BLaER1 treated with 17β-estradiol and CSF1 and Interleukin-3, amounts not matched to agents 10 nM and 100 nM (cell line): ENCODE measurements around the gene RNF144A.

ENCODE experiments used
- H3K27ac ChIP-seq, 11 experiments: shearing (Covaris generic); formaldehyde crosslinking; 2 replicates each; pipeline ENCODE4 v1.8.1; 2022
- H3K27me3 ChIP-seq, 11 experiments: shearing (Covaris generic); formaldehyde crosslinking; 2 replicates each; pipeline ENCODE4 v1.8.1; 2022
- H3K36me3 ChIP-seq, 11 experiments: shearing (Covaris generic); formaldehyde crosslinking; 2 replicates each; pipeline ENCODE4 v1.8.1; 2022
- H3K4me1 ChIP-seq, 10 experiments: shearing (Covaris generic); formaldehyde crosslinking; 2 replicates each; pipeline ENCODE4 v1.8.1; 2022
- H3K4me2 ChIP-seq, 11 experiments: shearing (Covaris generic); formaldehyde crosslinking; 2 replicates each; pipeline ENCODE4 v1.8.1; 2022
- H3K4me3 ChIP-seq, 10 experiments: shearing (Covaris generic); formaldehyde crosslinking; 2 replicates each; pipeline ENCODE4 v1.8.1; 2022
- H3K9ac ChIP-seq, 11 experiments: shearing (Covaris generic); formaldehyde crosslinking; 2 replicates each; pipeline ENCODE4 v1.8.1; 2022
- H3K9me3 ChIP-seq, 11 experiments: shearing (Covaris generic); formaldehyde crosslinking; replicated peaks in 1 of 11; 2 replicates each; pipeline ENCODE4 v1.8.1; 2022
- H4K20me1 ChIP-seq, 11 experiments: shearing (Covaris generic); formaldehyde crosslinking; 2 replicates each; pipeline ENCODE4 v1.8.1; 2022
- Cebpa-rat ChIP-seq, 11 experiments: shearing (Covaris generic); IDR thresholded peaks; 2 replicates each; pipeline ENCODE4 v1.8.1; 2022

The RNF144A gene

DNA sequence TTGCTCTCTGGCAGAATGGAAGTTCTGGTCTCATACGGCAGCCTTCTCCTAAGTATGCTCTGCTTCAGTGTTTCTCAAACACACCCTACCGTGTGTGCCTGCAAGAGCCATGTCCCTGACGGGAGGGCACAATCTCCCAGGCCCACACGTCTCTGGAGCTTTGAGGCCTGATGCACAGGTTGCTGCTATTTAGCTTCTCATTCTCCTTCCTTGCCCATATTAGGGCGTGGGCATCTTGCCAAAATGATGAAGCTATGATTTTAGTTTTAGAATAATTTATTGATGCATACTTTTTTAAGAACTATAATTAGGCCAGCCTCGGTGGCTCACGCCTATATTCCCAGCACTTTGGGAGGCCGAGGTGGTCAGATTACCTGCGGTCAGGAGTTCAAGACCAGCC lies 107.9 kb downstream of the RNF144A start:
- H3K27ac ChIP-seq = no peak overlapping the region

DNA sequence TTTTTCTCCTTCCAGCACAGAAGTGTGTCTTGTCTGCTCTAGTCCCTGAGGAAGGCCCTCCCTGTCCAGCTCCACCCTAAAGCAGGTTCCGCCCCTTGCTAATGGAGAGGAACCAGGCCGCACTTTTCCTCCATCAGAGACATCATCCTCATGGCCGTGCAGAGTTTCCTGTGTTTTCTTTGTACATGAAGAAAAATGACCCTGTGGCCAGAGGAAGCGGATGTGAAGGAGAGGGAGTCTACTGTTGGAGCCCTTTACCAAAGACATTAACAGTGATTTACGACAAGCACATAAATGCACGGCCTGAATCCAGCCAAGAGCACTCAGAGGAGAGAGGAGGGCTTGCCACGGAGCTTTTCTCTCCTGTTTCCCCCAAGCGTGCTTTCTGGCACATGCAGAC lies 109.5 kb downstream of the RNF144A start:
- H3K4me1 ChIP-seq = peaks cover 12 to 65% (median 51%) of the 10 kb centered on the region in 10 experiments
- peak overlapping the region in 10 of 11 experiments; percentile 2 to 49 (median 30); a peak in 16 of 22 replicates for H3K4me2 ChIP-seq
- H3K27me3 ChIP-seq = no peaks in the 10 kb centered on the region
- no peak overlapping the region for H3K27ac ChIP-seq
- H4K20me1 ChIP-seq = no peaks in the 10 kb centered on the region
- H3K9ac ChIP-seq = no peak overlapping the region
- H3K9me3 ChIP-seq = no peaks in the 10 kb centered on the region
- no peak for TF ChIP-seq Cebpa-rat (IDR thresholded peaks at IDR 0.05)
- H3K4me3 ChIP-seq = no peak overlapping the region
- H3K36me3 ChIP-seq = peaks cover 0 to 54% (median 16%) of the 10 kb centered on the region in 11 experiments; a peak in 13 of 22 replicates

More for the DNA sequence above, 107.9 kb downstream of the RNF144A start:
- no peaks in the 10 kb centered on the region for H4K20me1 ChIP-seq
- no peak overlapping the region for H3K4me2 ChIP-seq
- no peak for TF ChIP-seq Cebpa-rat (IDR thresholded peaks at IDR 0.05)
- peaks cover 0 to 53% (median 11%) of the 10 kb centered on the region in 11 experiments; a peak in 14 of 22 replicates for H3K36me3 ChIP-seq
- H3K27me3 ChIP-seq = no peaks in the 10 kb centered on the region
- H3K4me3 ChIP-seq = no peak overlapping the region
- no peak overlapping the region for H3K9ac ChIP-seq
- peaks cover 12 to 80% (median 62%) of the 10 kb centered on the region in 10 experiments for H3K4me1 ChIP-seq
- H3K9me3 ChIP-seq = no peaks in the 10 kb centered on the region

DNA sequence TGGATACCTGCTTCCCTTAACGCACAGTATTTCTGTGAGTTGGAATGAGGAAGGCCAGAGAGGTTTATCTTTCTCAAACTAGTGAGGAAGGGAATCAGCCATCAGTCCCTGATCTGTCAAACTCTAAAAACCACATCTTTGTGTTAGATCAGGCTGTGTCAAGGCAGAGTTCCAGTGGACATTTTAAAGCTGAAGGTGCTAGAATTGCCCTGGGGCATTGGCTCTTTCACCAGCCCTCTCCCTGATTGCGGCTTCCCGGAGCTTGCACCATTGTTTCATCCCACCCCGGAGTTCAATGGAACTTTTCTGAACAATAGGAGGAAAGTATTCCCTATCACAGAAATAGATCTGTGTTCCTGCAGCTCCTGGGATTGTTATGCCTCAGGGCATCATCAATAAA lies 110.2 kb downstream of the RNF144A start:
- TF ChIP-seq Cebpa-rat (IDR thresholded peaks at IDR 0.05) = no peak

DNA sequence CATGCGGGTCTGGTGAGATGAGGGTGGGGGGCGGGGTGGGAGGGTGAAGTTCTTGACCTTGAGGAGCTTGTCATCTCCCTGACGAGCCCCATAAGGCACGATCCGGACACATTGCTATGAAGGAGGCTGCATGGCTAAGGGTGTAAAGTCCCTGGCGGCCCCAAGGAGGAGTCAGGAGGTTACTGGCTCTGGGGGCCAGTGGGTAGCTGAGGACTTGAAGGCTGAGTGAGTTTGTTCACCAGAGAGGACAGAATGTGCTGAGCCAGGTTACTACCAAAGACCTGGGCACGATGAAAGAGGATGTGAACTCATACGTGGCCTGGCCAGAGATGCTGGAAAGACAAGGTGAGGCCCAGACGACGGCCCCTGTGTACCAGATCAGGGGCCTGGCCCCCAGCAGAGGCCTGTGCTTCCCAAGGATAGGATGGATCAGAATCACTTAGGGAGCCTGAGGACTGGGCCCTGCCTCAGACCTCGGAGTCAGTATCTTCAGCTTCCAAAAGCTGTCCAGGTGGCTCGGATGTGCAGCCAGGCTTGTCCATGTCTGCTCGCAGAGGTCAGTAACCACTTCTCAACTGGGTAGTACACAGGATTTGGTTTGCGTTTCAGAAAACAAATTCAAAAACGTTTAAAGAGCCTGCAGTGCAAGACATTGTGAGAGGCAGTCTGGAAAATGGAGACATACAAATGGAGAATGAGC lies 110.9 kb downstream of the RNF144A start:
- no peak for TF ChIP-seq Cebpa-rat (IDR thresholded peaks at IDR 0.05)
- H3K27me3 ChIP-seq = no peaks in the 10 kb centered on the region
- H3K4me3 ChIP-seq = no peak overlapping the region
- H3K4me1 ChIP-seq = peaks cover 12 to 53% (median 43%) of the 10 kb centered on the region in 10 experiments
- no peaks in the 10 kb centered on the region for H4K20me1 ChIP-seq
- H3K9me3 ChIP-seq = no peaks in the 10 kb centered on the region
- H3K27ac ChIP-seq = peak overlapping the region in 1 of 11 experiments; percentile 17; a peak in 1 of 22 replicates
- H3K9ac ChIP-seq = 0 out of 22 replicates have a peak overlapping the region, but pooled peaks of 1 of the 11 experiments have one; percentile 18
- peak overlapping the region in 10 of 11 experiments; percentile 39 to 79 (median 68); a peak in 19 of 22 replicates for H3K4me2 ChIP-seq
- peaks cover 0 to 60% (median 24%) of the 10 kb centered on the region in 11 experiments; a peak in 13 of 22 replicates for H3K36me3 ChIP-seq

More for the DNA sequence above, 110.2 kb downstream of the RNF144A start:
- no peaks in the 10 kb centered on the region for H3K9me3 ChIP-seq
- H4K20me1 ChIP-seq = no peaks in the 10 kb centered on the region
- H3K4me2 ChIP-seq = peak overlapping the region in 9 of 11 experiments; percentile 2 to 49 (median 37); a peak in 14 of 22 replicates
- no peak overlapping the region for H3K4me3 ChIP-seq
- no peaks in the 10 kb centered on the region for H3K27me3 ChIP-seq
- H3K36me3 ChIP-seq = peaks cover 0 to 57% (median 18%) of the 10 kb centered on the region in 11 experiments; a peak in 13 of 22 replicates
- no peak overlapping the region for H3K27ac ChIP-seq
- H3K9ac ChIP-seq = no peak overlapping the region
- H3K4me1 ChIP-seq = peaks cover 12 to 60% (median 49%) of the 10 kb centered on the region in 10 experiments

DNA sequence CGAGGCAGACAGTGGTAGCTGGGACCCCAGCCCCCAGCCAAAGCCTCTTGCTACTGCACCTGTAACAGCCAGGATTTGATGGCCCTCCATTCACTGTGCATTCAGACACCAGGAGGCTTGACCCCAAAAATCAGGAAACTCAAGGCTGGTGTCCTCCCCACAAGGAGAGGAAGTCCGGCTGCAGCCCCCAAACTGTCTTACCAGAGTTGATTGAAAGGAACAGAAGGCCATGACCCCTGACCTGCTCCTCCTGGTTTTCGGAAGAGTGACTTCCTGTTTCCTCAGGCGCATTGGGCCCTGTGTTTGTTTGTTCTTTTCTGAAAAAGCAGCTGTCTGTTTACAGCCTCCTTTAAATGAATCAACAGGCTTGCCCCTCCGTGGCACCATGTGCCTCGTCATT lies 111.6 kb downstream of the RNF144A start:
- H3K4me2 ChIP-seq = peak overlapping the region; percentile 39 to 79 (median 66)
- H3K27ac ChIP-seq = peak overlapping the region in 6 of 11 experiments; percentile 14 to 41 (median 30); a peak in 9 of 22 replicates
- peaks cover 0 to 60% (median 32%) of the 10 kb centered on the region in 11 experiments; a peak in 13 of 22 replicates for H3K36me3 ChIP-seq
- H3K4me1 ChIP-seq = peaks cover 12 to 48% (median 42%) of the 10 kb centered on the region in 10 experiments
- H3K9ac ChIP-seq = no peak overlapping the region
- no peak for TF ChIP-seq Cebpa-rat (IDR thresholded peaks at IDR 0.05)
- H3K9me3 ChIP-seq = no peaks in the 10 kb centered on the region
- H4K20me1 ChIP-seq = no peaks in the 10 kb centered on the region
- no peak overlapping the region for H3K4me3 ChIP-seq
- no peaks in the 10 kb centered on the region for H3K27me3 ChIP-seq

DNA sequence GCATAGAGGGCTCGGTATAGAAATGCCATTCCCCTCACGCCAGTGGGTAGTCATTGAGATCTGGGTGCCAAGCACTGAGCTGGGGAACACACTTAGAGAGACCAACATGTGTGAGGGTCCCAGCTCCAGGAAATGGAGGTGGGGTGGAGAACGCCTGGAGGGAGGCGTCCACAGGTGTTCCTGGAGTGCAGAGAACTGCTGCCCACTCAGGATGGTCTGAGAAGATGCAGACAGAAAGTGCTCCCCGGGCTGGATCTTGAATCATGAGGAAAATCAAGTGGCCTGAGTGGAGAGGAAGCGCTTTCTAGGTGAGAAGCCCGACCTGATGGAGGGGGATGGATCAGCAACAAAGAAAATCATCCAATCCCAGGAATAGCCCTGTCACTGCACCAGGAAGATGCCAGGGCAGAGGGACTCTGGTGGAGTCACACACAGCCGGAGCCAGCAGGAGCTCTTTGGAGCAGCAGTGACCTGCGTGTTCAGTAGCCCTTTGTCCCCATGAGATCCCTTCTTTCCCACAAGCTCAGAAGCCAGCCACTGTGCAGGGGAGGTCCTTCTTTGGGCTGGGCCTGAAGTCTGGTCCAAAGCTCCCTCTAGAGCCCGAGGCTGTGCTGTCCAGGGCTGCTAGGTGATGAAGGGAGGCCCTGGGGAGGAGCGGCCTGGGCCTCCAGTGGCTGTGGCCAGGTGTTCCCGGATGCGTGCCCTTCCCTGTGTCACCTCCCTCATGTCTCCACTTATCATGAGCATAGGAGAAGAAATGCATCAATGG lies 112.3 kb downstream of the RNF144A start:
- TF ChIP-seq Cebpa-rat (IDR thresholded peaks at IDR 0.05) = no peak
- H3K4me2 ChIP-seq = peak overlapping the region; percentile 39 to 79 (median 66); a peak in 21 of 22 replicates

DNA sequence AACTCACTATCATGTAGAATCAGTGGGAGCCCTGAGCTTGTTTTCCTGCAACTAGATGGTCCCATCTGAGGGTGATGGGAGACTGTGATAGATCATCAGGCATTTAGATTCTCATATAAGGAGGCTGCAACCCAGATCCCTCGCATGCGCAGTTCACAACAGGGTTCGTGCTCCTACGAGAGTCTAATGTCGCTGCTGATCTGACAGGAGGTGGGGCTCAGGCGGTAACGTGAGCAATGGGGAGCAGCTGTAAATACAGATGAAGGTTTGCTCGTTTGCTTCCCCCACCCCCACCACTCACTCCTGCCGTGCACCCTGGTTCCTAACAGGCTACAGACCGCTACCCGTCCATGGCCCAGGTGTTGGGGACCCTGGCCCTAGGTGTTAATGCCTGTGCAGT lies 113.6 kb downstream of the RNF144A start:
- Histone ChIP-seq H3K9ac (no peak overlapping the region), H3K36me3 (peaks cover 0 to 46% (median 21%) of the 10 kb centered on the region in 11 experiments; a peak in 9 of 22 replicates)

More for the DNA sequence above, 112.3 kb downstream of the RNF144A start:
- H3K9ac ChIP-seq = peak overlapping the region in 1 of 11 experiments; percentile 47; a peak in 1 of 22 replicates
- peaks cover 0 to 57% (median 26%) of the 10 kb centered on the region in 11 experiments; a peak in 13 of 22 replicates for H3K36me3 ChIP-seq
- no peaks in the 10 kb centered on the region for H3K9me3 ChIP-seq
- peaks cover 12 to 48% (median 42%) of the 10 kb centered on the region in 10 experiments for H3K4me1 ChIP-seq
- H3K27me3 ChIP-seq = no peaks in the 10 kb centered on the region
- no peak overlapping the region for H3K4me3 ChIP-seq
- peak overlapping the region in 7 of 11 experiments; percentile 11 to 41 (median 29); a peak in 8 of 22 replicates for H3K27ac ChIP-seq
- no peaks in the 10 kb centered on the region for H4K20me1 ChIP-seq

DNA sequence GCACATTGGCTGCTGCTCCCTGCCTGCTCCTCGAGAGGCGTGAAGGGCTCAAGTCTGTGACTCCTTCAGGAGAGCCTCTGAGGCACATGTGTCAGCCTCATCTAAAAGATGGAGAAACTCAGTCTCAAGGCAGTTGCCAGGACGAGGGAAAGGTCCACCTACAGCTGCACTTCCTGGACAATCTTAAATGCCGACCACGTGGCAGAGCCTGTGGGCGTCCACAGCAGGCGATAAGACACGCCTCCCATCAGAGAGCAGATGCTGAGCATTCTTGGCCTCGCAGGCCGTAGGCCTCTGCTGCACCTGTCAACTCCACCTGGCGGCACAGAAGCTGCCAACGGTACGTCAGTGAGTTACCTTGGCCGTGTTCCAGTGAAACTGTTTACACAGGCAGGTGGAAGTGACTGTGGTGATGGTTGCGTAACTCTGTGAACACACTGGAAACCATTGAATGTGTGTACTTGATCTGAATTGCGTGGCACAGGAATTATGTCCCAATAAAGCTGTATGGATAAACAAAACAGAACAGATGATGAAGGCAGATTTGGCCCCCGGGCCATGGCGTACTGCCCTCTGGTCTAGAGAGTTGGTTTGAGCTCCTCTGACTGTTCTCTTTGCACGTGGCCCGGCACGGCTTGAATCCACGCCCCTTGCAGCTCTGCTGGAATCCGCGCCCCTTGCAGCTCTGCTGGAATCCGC lies 114.5 kb downstream of the RNF144A start:
- peak in 9 of 11 experiments; percentile 15 to 86 (median 55); a peak in 10 of 22 replicates for TF ChIP-seq Cebpa-rat (IDR thresholded peaks at IDR 0.05)
- no peak overlapping the region for H3K4me3 ChIP-seq
- H4K20me1 ChIP-seq = no peaks in the 10 kb centered on the region
- H3K27ac ChIP-seq = peak overlapping the region in 2 of 11 experiments; percentile 28 to 34; a peak in 1 of 22 replicates
- H3K27me3 ChIP-seq = no peaks in the 10 kb centered on the region
- peaks cover 12 to 47% (median 41%) of the 10 kb centered on the region in 10 experiments for H3K4me1 ChIP-seq
- H3K4me2 ChIP-seq = peak overlapping the region in 3 of 11 experiments; percentile 11 to 33 (median 29); a peak in 5 of 22 replicates
- no peaks in the 10 kb centered on the region for H3K9me3 ChIP-seq
- peaks cover 0 to 43% (median 21%) of the 10 kb centered on the region in 11 experiments; a peak in 9 of 22 replicates for H3K36me3 ChIP-seq
- no peak overlapping the region for H3K9ac ChIP-seq

More for the DNA sequence above, 113.6 kb downstream of the RNF144A start:
- no peaks in the 10 kb centered on the region for H3K27me3 ChIP-seq
- no peaks in the 10 kb centered on the region for H3K9me3 ChIP-seq
- H3K4me1 ChIP-seq = peaks cover 12 to 47% (median 42%) of the 10 kb centered on the region in 10 experiments
- no peak for TF ChIP-seq Cebpa-rat (IDR thresholded peaks at IDR 0.05)
- no peak overlapping the region for H3K4me3 ChIP-seq
- no peaks in the 10 kb centered on the region for H4K20me1 ChIP-seq
- no peak overlapping the region; a peak in 1 of 22 replicates for H3K27ac ChIP-seq
- no peak overlapping the region for H3K4me2 ChIP-seq
